Mucosa of descending colon (tissue), 3 donors: ENCODE measurements around the gene ACBD6. TPM values are rescaled to one million over a fixed set of nuclear protein-coding genes. Genes with fewer than 3 reads are reported as not detected.

ENCODE experiments used
- ATAC-seq: fragments of 200-7000 bp; cut with Tn5 transposase; one replicate; pipeline ENCODE4 v1.9.1; 2020; ENCODE audit warnings: mild to moderate bottlenecking, moderate library complexity
- DNase-seq, 3 donors: peaks; one replicate each; pipeline ENCODE4 v3.0.0-alpha.2; 2020
- H3K36me3 ChIP-seq: fragments of 200-600 bp; one replicate; pipeline ENCODE4 v1.8.0; 2021; ENCODE audit warnings: low read depth, mild to moderate bottlenecking
- H3K4me1 ChIP-seq: fragments of 200-600 bp; one replicate; pipeline ENCODE4 v1.8.0; 2021; ENCODE audit warnings: low read depth, mild to moderate bottlenecking
- H3K4me3 ChIP-seq: fragments of 200-600 bp; one replicate; pipeline ENCODE4 v1.8.0; 2021; ENCODE audit warnings: mild to moderate bottlenecking
- H3K9me3 ChIP-seq: fragments of 200-600 bp; one replicate; pipeline ENCODE4 v1.8.0; 2021; ENCODE audit warnings: mild to moderate bottlenecking
- intact Hi-C, 2 donors: fragments of 100-400 bp; cut with DNase I in 1 of 2; cut with micrococcal nuclease in 1 of 2; formaldehyde crosslinking; loops; one replicate each; pipeline versions ENCODE4 v1.11.0 to v1.11.1; 2022; cut with DNase I, micrococcal nuclease
- total RNA-seq, 3 donors: library from RNA; stranded (reverse); fragmentation: NEBNext Ultra II Directional in 2 of 3; extraction: Animal tissue kit (Norgen Biotek cat#: 25700) in 2 of 3; gene quantifications; one replicate each; pipeline versions ENCODE4 v1.2.1 to v1.2.4, GENCODE V29; 2021 to 2023
- TF ChIP-seq, protein P1 (sequence below): fragments of 200-600 bp; IDR thresholded peaks from one replicate; pipeline ENCODE4 v1.8.0; 2022; ENCODE audit warnings: antibody characterized with exemption, mild to moderate bottlenecking
- donor health status: DM: no; HTN: no; CAD: no; lungs with moderate emphysema.
- donor health status: DM: no; HTN: no; CAD: no.
- donor health status: DM: no; HTN: yes; CAD: no.

ACBD6 gene
- total RNA-seq, 3 donors from 2014 or later, result 23.3 to 32.8 (median 25.0) TPM

DNA sequence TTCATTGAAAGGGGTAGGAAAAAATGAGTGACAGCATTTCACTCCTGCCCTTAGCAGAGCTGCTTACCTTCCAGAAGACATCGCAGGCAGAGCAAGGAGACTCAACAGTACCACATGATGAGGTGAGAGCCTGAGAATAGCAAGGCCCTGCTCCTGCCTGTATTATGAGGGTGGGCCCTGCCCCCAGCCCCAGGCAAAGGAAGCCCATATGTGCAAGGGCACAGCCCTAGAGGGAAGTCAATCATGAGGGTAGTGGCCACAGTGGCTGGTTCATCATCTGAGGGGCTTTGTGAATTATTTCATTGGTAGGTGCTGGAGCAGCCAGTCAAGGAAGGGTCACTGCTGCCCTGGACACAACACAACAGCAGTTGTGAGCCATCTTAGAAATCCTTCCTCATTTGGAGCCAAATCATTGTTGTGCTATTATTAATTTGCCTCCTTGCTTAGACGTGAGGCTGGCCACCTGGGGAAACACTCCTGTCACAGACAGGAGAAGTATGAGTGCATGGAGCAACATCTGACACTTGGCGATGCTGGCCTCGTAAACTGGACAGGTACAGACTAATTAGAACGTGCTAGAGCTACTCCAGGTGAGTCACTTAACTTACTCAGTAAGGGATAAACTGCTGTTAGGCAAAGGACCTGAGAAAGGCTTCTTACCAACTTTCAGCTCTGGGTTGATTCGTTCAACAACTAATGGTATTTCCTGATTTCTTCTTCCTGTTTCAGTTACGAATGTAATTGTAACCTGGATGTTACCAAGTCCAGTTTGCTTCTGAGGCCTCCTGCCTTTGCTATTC lies 22.7 kb upstream of the ACBD6 start:
- intact Hi-C loops, result no loop called here
- H3K9me3 ChIP-seq, result no peaks in the 10 kb centered on the region
- TF ChIP-seq, protein P1, sequence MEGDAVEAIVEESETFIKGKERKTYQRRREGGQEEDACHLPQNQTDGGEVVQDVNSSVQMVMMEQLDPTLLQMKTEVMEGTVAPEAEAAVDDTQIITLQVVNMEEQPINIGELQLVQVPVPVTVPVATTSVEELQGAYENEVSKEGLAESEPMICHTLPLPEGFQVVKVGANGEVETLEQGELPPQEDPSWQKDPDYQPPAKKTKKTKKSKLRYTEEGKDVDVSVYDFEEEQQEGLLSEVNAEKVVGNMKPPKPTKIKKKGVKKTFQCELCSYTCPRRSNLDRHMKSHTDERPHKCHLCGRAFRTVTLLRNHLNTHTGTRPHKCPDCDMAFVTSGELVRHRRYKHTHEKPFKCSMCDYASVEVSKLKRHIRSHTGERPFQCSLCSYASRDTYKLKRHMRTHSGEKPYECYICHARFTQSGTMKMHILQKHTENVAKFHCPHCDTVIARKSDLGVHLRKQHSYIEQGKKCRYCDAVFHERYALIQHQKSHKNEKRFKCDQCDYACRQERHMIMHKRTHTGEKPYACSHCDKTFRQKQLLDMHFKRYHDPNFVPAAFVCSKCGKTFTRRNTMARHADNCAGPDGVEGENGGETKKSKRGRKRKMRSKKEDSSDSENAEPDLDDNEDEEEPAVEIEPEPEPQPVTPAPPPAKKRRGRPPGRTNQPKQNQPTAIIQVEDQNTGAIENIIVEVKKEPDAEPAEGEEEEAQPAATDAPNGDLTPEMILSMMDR, result no peak
- H3K4me3 ChIP-seq, result no peak overlapping the region
- no peaks in the 10 kb centered on the region for H3K36me3 ChIP-seq
- DNase-seq (no peak), ATAC-seq (no peak)
- no peaks in the 10 kb centered on the region for H3K4me1 ChIP-seq

DNA sequence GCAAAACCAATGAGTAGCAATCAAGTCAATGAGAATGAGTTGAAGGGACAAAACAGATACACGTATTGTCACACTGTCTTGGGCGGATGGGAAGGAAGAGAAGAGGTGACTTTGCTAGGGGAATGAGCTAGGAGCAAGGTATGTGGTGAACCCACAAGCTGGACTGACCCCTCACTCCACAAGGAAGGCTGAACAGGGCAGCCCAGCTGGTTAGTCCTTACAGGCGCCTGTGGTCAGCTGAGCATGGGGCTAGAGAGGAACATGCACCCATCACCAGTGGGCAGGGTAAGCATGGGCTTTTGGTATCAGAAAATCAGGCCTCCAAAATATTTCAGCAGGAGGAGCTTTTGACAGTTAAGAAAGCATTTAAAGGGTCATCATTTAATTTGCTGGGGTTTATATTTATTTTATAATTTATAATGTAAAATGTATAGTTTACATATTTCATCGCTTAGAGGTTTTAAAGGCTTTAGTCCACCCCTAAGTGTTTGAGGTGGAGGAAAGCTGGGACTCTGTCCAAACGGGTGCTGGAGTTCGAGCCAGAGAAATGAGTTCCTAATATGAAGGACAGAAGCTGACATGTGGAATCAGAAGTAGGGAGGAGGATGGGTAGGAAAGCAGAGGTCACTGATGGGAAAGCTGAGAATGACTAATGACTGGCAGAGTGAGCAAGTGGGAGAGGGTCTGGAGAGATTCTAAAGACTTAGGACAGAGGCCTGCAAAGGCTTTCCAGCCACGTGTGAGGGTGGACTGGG lies 22.0 kb upstream of the ACBD6 start:
- intact Hi-C loops, result no loop called here

DNA sequence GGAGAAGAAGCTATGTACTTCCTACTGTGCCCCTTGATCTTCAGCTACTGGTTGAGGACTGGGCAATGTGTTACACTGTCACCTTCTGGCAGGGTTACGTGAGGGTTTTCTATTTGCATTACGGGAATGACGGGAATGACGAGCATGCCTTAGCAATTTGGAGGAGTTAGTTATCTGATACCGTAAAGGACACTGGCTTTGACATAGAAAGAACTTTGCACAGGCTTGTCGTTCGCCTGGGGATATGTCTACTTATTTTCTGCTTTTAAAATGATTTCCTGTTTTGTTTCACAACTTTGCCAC lies 19.8 kb upstream of the ACBD6 start:
- TF ChIP-seq, protein P1, result no peak
- H3K4me3 ChIP-seq, result no peak overlapping the region
- H3K9me3 ChIP-seq, result no peaks in the 10 kb centered on the region
- no peaks in the 10 kb centered on the region for H3K36me3 ChIP-seq
- no peak for ATAC-seq
- intact Hi-C loops, result no loop called here
- H3K4me1 ChIP-seq, result no peaks in the 10 kb centered on the region
- no peak for DNase-seq

More for the DNA sequence above, 22.0 kb upstream of the ACBD6 start:
- Histone ChIP-seq H3K4me3 (no peak overlapping the region), H3K36me3 (no peaks in the 10 kb centered on the region), H3K4me1 (no peaks in the 10 kb centered on the region), H3K9me3 (no peaks in the 10 kb centered on the region)
- TF ChIP-seq, protein P1, result no peak
- DNase-seq (no peak), ATAC-seq (no peak)

DNA sequence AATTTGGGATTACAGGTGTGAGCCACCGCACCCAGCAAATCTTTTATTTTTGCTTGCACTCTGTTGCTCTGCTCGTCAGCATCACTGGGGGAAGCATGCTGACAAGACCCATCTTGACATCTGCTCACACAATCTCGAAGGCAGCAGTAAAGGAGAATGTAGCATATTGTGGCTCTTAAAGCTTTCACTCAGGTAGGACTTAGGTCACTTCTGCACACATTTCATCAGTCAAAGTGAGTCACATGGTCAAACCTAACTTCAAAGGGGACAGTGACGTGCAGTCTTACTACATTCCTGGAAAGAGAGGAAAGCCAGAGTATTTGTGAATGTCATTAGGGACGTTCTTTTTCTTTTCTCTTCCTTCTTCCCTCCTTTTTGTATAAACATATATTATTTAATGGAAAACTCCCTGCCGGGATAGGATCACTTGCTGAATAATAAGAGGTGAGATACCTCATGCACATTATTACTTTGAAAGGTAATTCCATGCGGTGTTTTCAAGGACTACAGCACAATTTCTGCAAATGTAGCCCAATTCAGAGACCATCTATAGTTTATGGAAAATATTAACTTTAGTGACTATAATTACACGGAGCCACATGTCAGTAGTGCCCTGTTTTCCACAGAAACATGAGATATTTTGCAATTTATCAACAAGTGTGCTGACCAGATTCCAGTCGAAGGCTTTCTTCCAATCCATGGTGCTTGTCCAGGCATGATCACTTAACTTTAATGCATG lies 19.3 kb upstream of the ACBD6 start:
- intact Hi-C loops, result no loop called here
- no peaks in the 10 kb centered on the region for H3K36me3 ChIP-seq
- no peak overlapping the region for H3K4me3 ChIP-seq
- ATAC-seq (no peak), DNase-seq (no peak)
- H3K9me3 ChIP-seq, result no peaks in the 10 kb centered on the region
- no peaks in the 10 kb centered on the region for H3K4me1 ChIP-seq
- TF ChIP-seq, protein P1, result no peak

DNA sequence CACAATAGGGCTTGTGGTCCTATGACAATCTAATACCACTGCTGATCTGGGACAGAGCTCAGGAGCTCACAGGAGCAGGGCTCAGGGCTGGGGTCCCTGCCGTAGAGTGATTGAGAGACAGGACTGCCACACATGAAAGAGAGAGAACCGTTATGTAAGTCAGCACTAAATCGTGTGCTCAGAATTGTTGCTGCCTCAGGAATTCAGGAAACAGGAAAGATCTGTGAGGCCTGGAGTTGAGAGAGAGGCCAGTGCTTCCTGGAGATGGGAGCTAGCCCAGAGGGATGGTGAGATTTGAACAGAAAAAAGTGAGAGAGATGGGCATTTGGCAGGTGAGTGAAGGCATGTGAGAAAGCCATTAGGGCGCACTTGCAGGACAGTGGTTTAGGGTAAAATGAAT lies 17.5 kb upstream of the ACBD6 start:
- TF ChIP-seq, protein P1, result no peak
- H3K4me3 ChIP-seq, result no peak overlapping the region
- H3K9me3 ChIP-seq, result no peaks in the 10 kb centered on the region
- H3K36me3 ChIP-seq, result no peaks in the 10 kb centered on the region
- no peaks in the 10 kb centered on the region for H3K4me1 ChIP-seq
- no peak for ATAC-seq
- intact Hi-C loops, result loop anchor here in 1 of 2 donors (5.0 kb wide), 1 partner anchor 342 kb away; no protein-coding TSS in a partner anchor
- no peak for DNase-seq
